ENCODE results near the gene ATXN1. TPM values are rescaled to one million over a fixed set of nuclear protein-coding genes. Genes with fewer than 3 reads are reported as not detected.
"Not testable (repeated sequence)": the region's sequence is repeated elsewhere in the genome, so short reads cannot be mapped to it uniquely, and the experiment has no call there.

Gene ATXN1
- total RNA-seq, 1 donor from 2014 or later: 62.7 TPM

DNA sequence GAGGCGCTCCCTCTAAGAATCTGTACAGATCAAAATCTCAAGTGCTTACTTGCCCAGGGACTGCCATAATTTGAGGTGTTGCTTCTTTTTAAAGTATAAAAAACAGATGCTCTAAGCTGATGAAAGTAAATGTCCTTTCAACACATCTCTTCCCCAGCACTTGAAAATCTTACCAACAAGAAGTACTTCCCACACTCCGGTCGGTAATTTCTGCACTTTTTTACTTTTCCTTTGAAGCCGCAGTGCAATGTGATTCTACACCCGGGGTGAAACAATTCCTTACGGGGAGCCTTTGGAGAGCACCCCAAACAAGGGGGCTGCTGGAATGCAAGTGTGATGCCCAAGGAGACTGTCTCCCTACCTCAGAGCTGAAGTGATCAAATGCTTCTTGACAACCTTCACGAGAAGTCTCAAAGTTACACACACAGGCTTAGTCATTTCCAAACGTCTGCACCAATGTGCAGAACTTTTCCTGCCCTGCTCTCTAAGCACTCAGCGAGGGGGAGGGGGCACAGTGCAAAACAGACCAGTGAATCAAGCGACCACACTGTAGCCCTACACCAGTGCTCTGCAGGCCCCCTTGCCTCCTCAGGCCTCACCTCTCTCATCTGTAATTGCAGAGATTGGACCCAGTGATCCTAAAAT, 56.7 kb downstream of the ATXN1 start:
- intact Hi-C loops (cut with micrococcal nuclease): no loop called here

GRCh38 chr6:16702627-16703378, 58.5 kb downstream of the ATXN1 start:
- intact Hi-C loops (cut with micrococcal nuclease): not testable (repeated sequence)

GRCh38 chr6:16700916-16701234, 60.4 kb downstream of the ATXN1 start:
- intact Hi-C loops (cut with micrococcal nuclease): loop anchor here (1.0 kb wide), 1 partner anchor 57 kb away; no protein-coding TSS in a partner anchor

DNA sequence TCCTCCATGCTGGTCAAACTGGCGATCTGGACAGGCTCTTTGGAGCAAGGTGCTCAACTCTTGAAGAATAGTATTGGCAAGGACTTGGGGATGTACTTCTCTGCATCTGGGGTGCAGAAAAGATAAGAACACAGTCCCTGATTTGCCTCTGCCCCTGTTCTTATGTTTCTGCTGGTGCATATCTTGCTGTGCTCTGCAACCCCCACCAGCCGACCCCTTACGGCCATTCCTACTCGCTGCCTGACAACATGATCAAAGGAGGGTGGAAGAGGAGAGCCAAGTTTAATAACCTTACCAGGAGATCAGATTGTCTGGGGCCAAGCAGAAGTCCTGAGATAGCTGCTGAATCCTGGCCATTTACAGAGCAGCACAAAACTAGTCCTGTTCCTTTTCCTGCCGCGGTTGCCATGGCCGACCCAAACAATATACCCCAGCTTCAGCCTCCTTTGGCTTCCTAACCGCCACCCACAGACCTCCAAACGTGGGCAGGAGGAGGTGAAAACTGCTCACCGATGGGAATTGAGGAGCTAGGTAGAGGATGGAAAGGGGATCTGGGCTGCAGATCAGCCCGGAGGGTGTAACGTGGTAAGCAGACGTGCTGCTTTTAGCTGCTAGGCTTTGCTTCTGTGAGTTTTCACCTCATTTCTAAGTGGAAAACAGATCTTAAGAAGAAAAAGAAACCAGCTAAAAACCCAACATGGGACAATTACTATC, 60.9 kb downstream of the ATXN1 start:
- intact Hi-C loops (cut with micrococcal nuclease): loop anchor here (1.0 kb wide), 1 partner anchor 58 kb away; no protein-coding TSS in a partner anchor

DNA sequence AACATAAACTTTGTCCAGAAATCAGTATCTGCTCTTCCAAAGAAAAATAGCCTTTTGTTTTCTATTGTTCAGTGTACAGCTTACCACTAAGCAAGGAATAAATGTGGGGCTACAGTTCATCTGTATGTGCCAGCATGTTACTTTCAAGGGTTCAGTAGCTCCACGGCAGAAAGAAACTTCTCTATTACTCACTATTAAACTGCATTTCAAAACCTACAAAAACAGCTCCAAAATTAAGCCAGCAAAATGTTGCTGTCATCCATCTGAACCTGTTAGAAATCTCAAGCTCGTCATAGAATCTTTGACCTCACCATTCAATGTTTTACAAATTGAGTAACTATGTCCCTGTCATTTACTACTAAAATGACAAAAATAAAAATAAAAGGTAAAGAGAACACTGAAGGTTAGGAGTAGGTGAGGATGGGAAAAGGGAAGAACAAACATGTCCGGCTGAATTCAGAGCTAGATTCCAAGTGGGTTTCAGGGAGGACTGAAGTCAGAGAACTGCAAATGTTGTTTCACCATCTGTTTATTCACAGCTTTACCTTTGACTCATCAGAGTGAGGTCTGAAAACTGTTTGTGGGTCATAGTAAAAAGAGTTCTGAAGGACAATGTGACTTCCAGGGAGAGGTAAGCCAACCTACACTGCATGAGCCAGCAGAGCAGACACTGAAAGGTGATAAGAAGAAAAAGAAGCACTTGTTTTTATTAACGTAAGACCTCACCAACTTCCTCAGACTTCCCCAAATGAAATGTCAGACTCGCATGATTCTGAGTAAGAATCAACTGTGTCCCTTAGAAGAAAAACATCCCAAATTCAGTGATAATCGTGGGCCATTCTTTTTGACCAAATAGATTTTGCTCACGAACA, 62.0 kb downstream of the ATXN1 start:
- intact Hi-C loops (cut with micrococcal nuclease): loop anchor here (1.0 to 5.0 kb wide), 3 partner anchors 8 to 33 kb away; no protein-coding TSS in a partner anchor

- intact Hi-C loops (cut with micrococcal nuclease): loop anchor here (2.0 to 5.0 kb wide), 2 partner anchors 15 to 34 kb away; no protein-coding TSS in a partner anchor
Measured at GRCh38 chr6:16698162-16698533, 63.1 kb downstream of the ATXN1 start.

DNA sequence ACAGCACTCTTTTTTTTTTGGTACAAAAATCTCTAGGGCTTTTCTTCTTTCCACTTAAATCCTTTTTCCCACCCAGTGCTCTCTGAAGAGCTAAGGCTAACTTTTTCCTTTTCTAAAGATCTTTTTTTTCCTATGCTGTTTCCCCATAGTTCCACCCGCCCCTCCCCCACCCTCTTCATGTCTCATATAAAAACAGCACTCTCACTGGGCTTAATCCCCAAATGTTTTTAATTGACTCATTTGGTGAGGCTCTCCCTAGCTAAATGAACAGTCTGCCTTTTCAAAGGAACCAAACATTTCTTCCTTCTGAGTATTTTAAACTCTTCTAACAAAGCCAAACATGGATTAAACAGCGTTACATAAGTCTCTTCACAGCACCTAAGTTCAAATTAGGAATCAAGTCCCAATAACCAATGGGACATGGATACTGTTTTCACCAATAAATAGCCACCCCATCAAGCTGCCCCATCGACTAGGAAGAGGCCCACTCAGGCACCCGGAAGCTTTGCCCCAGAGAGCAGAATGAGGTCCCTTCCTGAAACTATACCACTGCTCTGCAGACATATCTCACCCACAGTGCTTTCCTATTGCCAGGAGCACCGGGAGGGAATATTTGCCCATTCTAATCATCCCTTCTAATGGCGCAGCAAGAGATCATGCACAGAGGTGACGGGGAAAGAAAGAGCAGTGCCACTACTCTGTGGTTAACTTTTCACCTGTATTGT, 63.7 kb downstream of the ATXN1 start:
- intact Hi-C loops (cut with micrococcal nuclease): loop anchor here (2.0 to 5.0 kb wide), 2 partner anchors 15 to 35 kb away; no protein-coding TSS in a partner anchor

DNA sequence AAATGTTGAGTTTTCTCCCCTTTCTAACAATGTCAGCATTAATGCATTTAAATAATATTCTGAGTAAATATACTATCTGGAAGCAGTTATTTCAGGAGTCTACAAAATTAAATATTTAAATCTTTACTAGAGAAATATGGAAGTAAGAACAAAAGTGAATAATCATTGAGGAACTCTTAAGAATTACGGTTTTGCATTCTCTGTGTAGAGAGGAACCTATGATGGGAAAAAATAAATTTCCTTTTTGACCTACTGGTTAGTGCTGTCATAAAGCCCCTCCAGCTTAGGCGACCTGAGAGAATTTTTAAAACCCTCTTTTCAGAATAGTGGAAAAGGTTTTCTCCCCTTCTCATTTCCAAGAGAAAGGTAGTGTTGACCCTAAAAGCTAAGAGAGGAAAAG, 64.8 kb downstream of the ATXN1 start:
- intact Hi-C loops (cut with micrococcal nuclease): loop anchor here (5.0 kb wide), 1 partner anchor 36 kb away; no protein-coding TSS in a partner anchor

DNA sequence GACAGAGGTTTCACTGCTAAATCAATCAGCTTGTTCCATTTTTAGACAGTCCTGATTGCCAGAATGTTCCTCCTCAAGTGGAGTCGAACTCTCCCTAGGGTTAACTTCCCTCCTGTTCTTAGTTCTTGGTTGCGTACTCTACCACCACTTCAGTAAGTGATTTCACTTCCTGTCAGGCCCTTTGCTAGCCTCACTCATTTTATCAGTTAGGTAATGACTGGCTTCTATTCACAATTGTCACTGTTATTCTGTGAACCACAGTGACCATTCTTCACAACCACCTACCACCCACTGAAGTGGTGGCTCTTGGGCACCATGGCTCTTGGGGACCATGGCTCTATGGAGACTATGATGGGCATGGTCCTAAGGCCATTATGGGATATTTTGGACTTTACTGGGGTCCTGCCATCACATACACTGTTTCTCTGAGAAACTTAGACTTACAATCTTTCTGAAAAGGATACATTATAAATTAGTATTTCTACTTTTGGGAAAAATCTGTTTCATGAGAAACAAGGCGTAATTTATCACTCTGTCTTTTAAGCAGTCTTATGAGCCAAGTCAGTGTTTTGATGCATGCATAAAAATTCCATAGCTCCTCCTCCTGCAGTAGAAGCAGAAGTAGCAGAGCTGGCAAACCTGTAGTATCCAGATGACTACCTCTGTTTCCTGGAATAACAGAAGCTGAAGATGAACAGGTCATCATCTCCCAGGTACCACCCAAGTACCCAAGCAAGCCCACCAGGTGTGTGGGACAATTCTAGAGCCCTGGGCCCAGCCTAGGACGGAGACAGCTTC, 66.3 kb downstream of the ATXN1 start:
- intact Hi-C loops (cut with micrococcal nuclease): loop anchor here (5.0 kb wide), 1 partner anchor 37 kb away; no protein-coding TSS in a partner anchor

GRCh38 chr6:16691324-16691723, 69.9 kb downstream of the ATXN1 start:
- intact Hi-C loops (cut with micrococcal nuclease): loop anchor here (1.0 kb wide), 1 partner anchor 8 kb away; no protein-coding TSS in a partner anchor

- intact Hi-C loops (cut with micrococcal nuclease): loop anchor here (1.0 kb wide), 1 partner anchor 9 kb away; no protein-coding TSS in a partner anchor
Measured at GRCh38 chr6:16690608-16691142, 70.6 kb downstream of the ATXN1 start.

GRCh38 chr6:16689788-16690607, 71.3 kb downstream of the ATXN1 start:
- intact Hi-C loops (cut with micrococcal nuclease): no loop called here

DNA sequence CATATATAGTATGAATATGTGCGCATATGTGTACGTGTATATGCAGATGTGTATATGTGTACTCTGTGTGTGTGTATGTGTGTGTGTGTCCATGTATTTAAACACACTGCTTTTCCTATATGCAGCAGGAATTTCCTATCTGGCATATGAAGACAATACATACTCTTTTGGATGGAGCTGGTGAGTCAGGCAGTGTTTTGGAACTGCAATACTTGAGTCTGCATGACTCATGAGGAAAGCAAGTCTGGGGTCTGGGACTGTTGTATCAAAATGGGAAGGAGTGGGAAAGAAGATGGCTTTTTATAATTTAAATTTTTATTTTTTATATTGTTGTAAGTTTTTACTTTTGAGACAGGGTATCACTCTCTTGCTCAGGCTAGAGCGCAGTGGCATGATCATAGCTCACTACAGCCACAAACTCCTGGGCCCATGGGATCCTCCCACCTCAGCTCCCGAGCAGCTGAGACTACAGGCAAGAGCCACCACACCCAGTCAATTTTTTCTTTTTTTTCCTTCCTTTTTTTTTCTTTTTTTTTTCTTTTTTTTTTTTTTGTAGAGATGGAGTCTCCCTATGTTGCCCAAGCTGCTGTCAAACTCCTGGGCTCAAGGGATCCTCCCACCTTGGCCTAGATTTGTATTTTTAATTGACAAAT, 72.2 kb downstream of the ATXN1 start:
- intact Hi-C loops (cut with micrococcal nuclease): no loop called here

GRCh38 chr6:16688436-16688835, 72.8 kb downstream of the ATXN1 start:
- intact Hi-C loops (cut with micrococcal nuclease): no loop called here

GRCh38 chr6:16687045-16687444, 74.2 kb downstream of the ATXN1 start:
- intact Hi-C loops (cut with micrococcal nuclease): loop anchor here (2.0 kb wide), 1 partner anchor 18 kb away; no protein-coding TSS in a partner anchor

- intact Hi-C loops (cut with micrococcal nuclease): loop anchor here (2.0 kb wide), 1 partner anchor 26 kb away; no protein-coding TSS in a partner anchor
Measured at GRCh38 chr6:16684896-16685554, 76.2 kb downstream of the ATXN1 start.

DNA sequence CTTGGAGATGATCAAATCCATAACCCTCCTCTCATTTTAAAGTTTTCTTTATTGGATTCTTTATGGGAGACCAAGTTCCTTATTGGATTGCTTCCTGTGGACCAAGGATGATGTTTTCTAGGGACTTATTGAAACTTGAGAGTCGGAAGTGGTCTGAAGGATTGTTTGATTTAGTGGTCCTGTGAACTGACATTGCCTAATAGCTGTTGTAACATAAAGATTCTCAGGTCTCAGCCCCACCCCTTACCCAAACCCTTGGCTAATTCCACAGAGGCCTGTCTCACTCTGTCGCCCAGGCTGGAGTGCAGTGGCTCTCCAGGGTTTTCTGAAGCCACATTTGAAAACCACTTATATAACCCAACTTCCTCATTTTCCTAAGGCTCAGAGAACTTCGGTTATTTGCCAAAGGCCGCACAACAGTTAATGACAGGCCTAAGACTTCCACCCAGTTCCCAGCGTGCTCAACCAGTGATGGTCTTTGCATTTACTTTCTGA, 77.0 kb downstream of the ATXN1 start:
- intact Hi-C loops (cut with micrococcal nuclease): loop anchor here (2.0 kb wide), 1 partner anchor 25 kb away; no protein-coding TSS in a partner anchor
